Measurements from ENCODE around the gene ABHD18. TPM values are rescaled to one million over a fixed set of nuclear protein-coding genes. Genes with fewer than 3 reads are reported as not detected.

Gene ABHD18
- total RNA-seq: 9.3 and 9.9 TPM in 2 replicates

DNA sequence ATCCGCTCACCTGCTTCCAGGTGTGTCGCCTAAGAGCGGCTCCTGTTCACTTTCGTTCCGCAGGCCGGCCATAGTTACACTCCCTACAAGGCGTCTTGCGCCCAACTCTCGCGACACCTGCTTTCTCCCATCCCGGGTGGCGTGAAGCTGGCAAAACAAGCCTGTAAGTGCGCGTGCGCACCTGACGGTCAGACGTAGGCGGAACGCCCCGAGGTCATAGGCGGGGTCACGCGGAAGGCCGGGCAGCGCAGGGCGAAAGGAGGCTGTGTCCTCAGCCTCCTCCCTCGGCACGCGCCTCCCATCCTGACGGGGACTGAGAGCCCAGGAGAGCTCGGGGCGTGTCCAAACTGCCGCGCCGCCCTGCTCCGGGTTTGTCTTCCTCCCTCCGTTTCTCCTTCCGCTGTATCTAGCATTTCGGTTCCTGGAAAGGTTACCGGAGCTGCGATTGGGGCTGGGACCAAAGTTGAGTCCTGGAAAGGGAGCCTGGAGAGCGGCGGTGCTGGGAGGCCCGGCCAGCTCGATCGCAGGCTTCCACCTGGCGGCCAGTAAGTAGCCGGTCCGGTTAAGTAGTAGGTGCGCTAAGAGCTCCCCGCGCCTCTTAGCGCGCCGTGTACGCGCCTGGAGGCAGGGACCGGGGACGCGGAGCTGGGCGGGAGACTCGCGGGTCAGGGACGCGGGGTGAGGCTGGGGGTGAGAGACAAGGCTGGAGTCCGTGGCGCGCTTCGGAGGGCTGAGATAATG, at the start of gene ABHD18, which contains the start of gene MFSD8:
Gene ABHD18 (plus strand): TSS at position 345 of the 741 bp plus-strand sequence. CDS start 17,550 bp downstream, outside the sequence.
Gene MFSD8 (minus strand): TSS at position 112 of the 741 bp plus-strand sequence. CDS start 40 bp downstream, at position 72.

DNA sequence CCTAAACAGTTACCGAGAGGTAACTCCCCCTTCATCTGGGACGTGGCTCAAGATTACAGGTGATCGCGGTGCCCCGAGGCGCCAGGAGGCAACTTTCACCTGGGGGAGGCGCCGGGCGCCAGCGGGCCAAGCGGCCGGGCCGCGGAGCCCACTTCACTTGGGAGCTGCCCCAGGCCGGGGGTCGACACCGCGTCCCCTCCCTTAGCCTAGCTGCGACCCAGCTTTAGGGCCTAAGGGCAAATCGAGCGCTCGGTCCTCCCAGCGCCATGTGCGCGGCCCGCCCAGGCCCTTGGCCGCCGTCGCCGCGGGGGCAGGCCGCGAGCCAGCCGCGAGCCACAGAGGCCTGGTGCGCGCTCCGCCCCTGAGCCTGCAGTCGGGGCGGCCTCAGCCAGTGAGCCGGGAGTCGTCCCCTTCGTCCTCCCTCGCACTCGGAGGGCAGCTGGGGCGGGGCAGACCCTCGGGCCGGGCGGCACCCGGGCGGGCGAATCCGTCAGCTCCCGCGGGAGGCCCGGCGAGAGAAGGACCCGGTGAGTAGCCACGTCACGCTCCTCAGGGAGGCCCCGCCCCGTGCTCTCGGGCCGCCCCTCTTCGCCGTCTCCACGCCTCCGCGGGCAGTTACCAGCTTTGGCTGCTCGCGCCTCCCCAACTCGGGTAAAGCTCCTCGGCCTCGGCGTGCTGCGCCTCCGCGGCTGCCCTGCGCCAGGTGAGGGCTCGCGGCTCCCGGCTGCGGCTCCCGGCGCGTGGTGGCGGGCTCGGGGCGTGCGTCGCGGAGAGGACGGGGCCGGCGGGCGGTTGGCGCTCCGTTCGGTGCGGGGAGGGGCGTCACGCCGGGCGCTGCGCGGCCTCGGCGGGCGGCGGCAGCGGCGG, 95.7 kb downstream of the ABHD18 start, which contains the start of gene LARP1B:
Gene LARP1B (plus strand): TSS at position 614 of the 867 bp plus-strand sequence. CDS start 13,640 bp downstream, outside the sequence.

Other genes starting within 250 kb of the ABHD18 start
- gene SLC25A31, start 235.0 kb upstream of the ABHD18 start, total RNA-seq: not detected in 2 replicates
- 31.4 and 36.7 TPM in 2 replicates for gene HSPA4L, start 183.1 kb upstream of the ABHD18 start, total RNA-seq
- 1.2 and 1.4 TPM in 2 replicates for gene PLK4, start 84.5 kb upstream of the ABHD18 start, total RNA-seq
- 15.0 and 15.7 TPM in 2 replicates for gene MFSD8, start 233 bp upstream of the ABHD18 start, total RNA-seq
- 32.5 and 72.5 TPM in 2 replicates for gene LARP1B, start 95.9 kb downstream of the ABHD18 start, total RNA-seq

Data from nasal cavity respiratory epithelium epithelial cell of viscerocranial mucosa (primary cell).